ENCODE measurements around the gene BRMS1L.

- TF ChIP-seq CTCF (conservative IDR thresholded peaks at IDR 0.05) (no peak), ZFX (IDR thresholded peaks at IDR 0.05) (no peak)
Measured at GRCh38 chr14:35819591-35820540, 6.3 kb upstream of the BRMS1L start.
